Ramos (cell line): ENCODE measurements around the gene ZBTB21.

ENCODE experiments used
- in situ Hi-C: fragments of 300-500 bp; cut with MboI; formaldehyde crosslinking; loops from one replicate; pipeline ENCODE4 v1.14.3; 2022; ENCODE audit warnings: low sequenced_read_pairs; ENCODE audit not compliant: unreplicated experiment

ZBTB21 gene

GRCh38 chr21:42022091-42022430, 11.9 kb upstream of the ZBTB21 start:
- in situ Hi-C loops = no loop called here

GRCh38 chr21:42021371-42022090, 11.4 kb upstream of the ZBTB21 start:
- in situ Hi-C loops = no loop called here

GRCh38 chr21:42019706-42020105, 9.5 kb upstream of the ZBTB21 start:
- in situ Hi-C loops = loop anchor here (10.0 kb wide), 1 partner anchor 95 kb away; no protein-coding TSS in a partner anchor

GRCh38 chr21:42019101-42019605, 9.0 kb upstream of the ZBTB21 start:
- in situ Hi-C loops = loop anchor here (10.0 kb wide), 1 partner anchor 96 kb away; no protein-coding TSS in a partner anchor

- in situ Hi-C loops = loop anchor here (10.0 kb wide), 1 partner anchor 98 kb away; no protein-coding TSS in a partner anchor
These were observed 6.9 kb upstream of the ZBTB21 start for GRCh38 chr21:42017022-42017421.

GRCh38 chr21:42016364-42016985, 6.3 kb upstream of the ZBTB21 start:
- in situ Hi-C loops = loop anchor here (10.0 kb wide), 1 partner anchor 98 kb away; no protein-coding TSS in a partner anchor

GRCh38 chr21:42013931-42014330, 3.8 kb upstream of the ZBTB21 start:
- in situ Hi-C loops = loop anchor here (10.0 kb wide), 1 partner anchor 101 kb away; no protein-coding TSS in a partner anchor

- in situ Hi-C loops = loop anchor here (10.0 kb wide), 1 partner anchor 101 kb away; no protein-coding TSS in a partner anchor
These were observed 3.2 kb upstream of the ZBTB21 start for GRCh38 chr21:42013376-42013775.

GRCh38 chr21:42012763-42013329, 2.7 kb upstream of the ZBTB21 start:
- in situ Hi-C loops = loop anchor here (10.0 kb wide), 1 partner anchor 102 kb away; no protein-coding TSS in a partner anchor

GRCh38 chr21:42012344-42012743, 2.2 kb upstream of the ZBTB21 start:
- in situ Hi-C loops = loop anchor here (10.0 kb wide), 1 partner anchor 102 kb away; no protein-coding TSS in a partner anchor

- in situ Hi-C loops = loop anchor here (10.0 kb wide), 1 partner anchor 104 kb away; no protein-coding TSS in a partner anchor
These were observed 641 bp upstream of the ZBTB21 start for GRCh38 chr21:42010507-42011495.

GRCh38 chr21:42009018-42009830, 936 bp downstream of the ZBTB21 start:
- in situ Hi-C loops = no loop called here

- in situ Hi-C loops = no loop called here
These were observed 2.7 kb downstream of the ZBTB21 start for GRCh38 chr21:42007356-42007940.

GRCh38 chr21:42006765-42007164, 3.4 kb downstream of the ZBTB21 start:
- in situ Hi-C loops = no loop called here

- in situ Hi-C loops = no loop called here
These were observed 5.6 kb downstream of the ZBTB21 start for GRCh38 chr21:42004406-42005199.

- in situ Hi-C loops = no loop called here
These were observed 7.1 kb downstream of the ZBTB21 start for GRCh38 chr21:42003051-42003461.

- in situ Hi-C loops = no loop called here
These were observed 7.7 kb downstream of the ZBTB21 start for GRCh38 chr21:42002421-42002958.
